ENCODE results near the gene RIMS4.

Gene RIMS4

DNA sequence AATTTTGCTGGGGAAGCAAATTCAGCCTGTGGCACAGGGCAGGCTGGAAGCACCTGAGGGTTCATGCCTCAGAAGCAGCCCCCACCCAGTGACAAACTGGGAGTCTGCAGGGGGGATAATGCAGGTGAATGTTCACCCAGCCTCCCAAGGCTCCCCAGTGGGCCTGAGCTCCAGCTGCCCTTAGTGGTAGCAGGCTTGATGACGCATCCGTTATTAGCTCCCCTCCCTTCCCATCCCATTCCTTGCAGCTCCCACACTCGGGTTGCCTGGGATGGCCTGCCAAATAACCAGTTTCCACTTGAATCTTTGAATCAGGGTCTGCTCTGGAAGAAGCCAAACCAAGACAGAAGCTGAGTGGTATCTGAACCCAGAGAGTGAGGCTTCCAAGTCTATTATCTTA, 48.9 kb downstream of the RIMS4 start:
- H3K27me3 ChIP-seq (replicated peaks; ENCODE audit: insufficient read depth, low read length), result peaks cover 66% of the 10 kb centered on the region
- H3K9ac ChIP-seq (ENCODE audit: low read length), result no peak overlapping the region
- no peak overlapping the region for H3K27ac ChIP-seq (ENCODE audit: low read length)
- no peaks in the 10 kb centered on the region for H3K9me3 ChIP-seq (replicated peaks; ENCODE audit: insufficient read depth, low read length)
- H2AFZ ChIP-seq (ENCODE audit: low read length), result no peak overlapping the region
- no peak overlapping the region for H3K4me2 ChIP-seq (ENCODE audit: low read depth, low read length)
- no peaks in the 10 kb centered on the region for H3K4me1 ChIP-seq (ENCODE audit: low read length)
- H4K20me1 ChIP-seq (ENCODE audit: insufficient read depth, low read length), result no peaks in the 10 kb centered on the region
- no peak overlapping the region for H3K4me3 ChIP-seq (ENCODE audit: low read length)
- TF ChIP-seq EZH2phosphoT487 (IDR thresholded peaks at IDR 0.05; ENCODE audit: low read length), result no peak
- TF ChIP-seq, protein P1, sequence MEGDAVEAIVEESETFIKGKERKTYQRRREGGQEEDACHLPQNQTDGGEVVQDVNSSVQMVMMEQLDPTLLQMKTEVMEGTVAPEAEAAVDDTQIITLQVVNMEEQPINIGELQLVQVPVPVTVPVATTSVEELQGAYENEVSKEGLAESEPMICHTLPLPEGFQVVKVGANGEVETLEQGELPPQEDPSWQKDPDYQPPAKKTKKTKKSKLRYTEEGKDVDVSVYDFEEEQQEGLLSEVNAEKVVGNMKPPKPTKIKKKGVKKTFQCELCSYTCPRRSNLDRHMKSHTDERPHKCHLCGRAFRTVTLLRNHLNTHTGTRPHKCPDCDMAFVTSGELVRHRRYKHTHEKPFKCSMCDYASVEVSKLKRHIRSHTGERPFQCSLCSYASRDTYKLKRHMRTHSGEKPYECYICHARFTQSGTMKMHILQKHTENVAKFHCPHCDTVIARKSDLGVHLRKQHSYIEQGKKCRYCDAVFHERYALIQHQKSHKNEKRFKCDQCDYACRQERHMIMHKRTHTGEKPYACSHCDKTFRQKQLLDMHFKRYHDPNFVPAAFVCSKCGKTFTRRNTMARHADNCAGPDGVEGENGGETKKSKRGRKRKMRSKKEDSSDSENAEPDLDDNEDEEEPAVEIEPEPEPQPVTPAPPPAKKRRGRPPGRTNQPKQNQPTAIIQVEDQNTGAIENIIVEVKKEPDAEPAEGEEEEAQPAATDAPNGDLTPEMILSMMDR (IDR thresholded peaks at IDR 0.05; ENCODE audit: low read length), result no peak
- H3K79me2 ChIP-seq (ENCODE audit: low read length), result no peaks in the 10 kb centered on the region
- no peaks in the 10 kb centered on the region for H3F3A ChIP-seq (ENCODE audit: insufficient read depth, low read length)
- H3K9me2 ChIP-seq (replicated peaks; ENCODE audit: insufficient read depth, low read length), result no peaks in the 10 kb centered on the region
- no peaks in the 10 kb centered on the region for H3K36me3 ChIP-seq (replicated peaks; ENCODE audit: insufficient read depth, low read length)
- DNase-seq, result no peak

- TF ChIP-seq EZH2phosphoT487 (IDR thresholded peaks at IDR 0.05; ENCODE audit: low read length) (no peak), EZH2 (optimal IDR thresholded peaks at IDR 0.05; ENCODE audit: low read depth, low read length) (no peak)
- TF ChIP-seq, protein P1 (IDR thresholded peaks at IDR 0.05; ENCODE audit: low read length), result no peak
- DNase-seq, result no peak
- no peaks in the 10 kb centered on the region for H3K9me3 ChIP-seq (replicated peaks; ENCODE audit: insufficient read depth, low read length)
- no peak overlapping the region for H3K4me2 ChIP-seq (ENCODE audit: low read depth, low read length)
- no peaks in the 10 kb centered on the region for H3K79me2 ChIP-seq (ENCODE audit: low read length)
- no peak overlapping the region for H3K4me3 ChIP-seq (ENCODE audit: low read length)
- H3F3A ChIP-seq (ENCODE audit: insufficient read depth, low read length), result no peaks in the 10 kb centered on the region
- no peaks in the 10 kb centered on the region for H3K4me1 ChIP-seq (ENCODE audit: low read length)
- H2AFZ ChIP-seq (ENCODE audit: low read length), result no peak overlapping the region
- no peak overlapping the region for H3K9ac ChIP-seq (ENCODE audit: low read length)
- no peaks in the 10 kb centered on the region for H3K36me3 ChIP-seq (replicated peaks; ENCODE audit: insufficient read depth, low read length)
- H3K27ac ChIP-seq (ENCODE audit: low read length), result no peak overlapping the region
- no peaks in the 10 kb centered on the region for H4K20me1 ChIP-seq (ENCODE audit: insufficient read depth, low read length)
- peaks cover 67% of the 10 kb centered on the region for H3K27me3 ChIP-seq (replicated peaks; ENCODE audit: insufficient read depth, low read length)
- no peaks in the 10 kb centered on the region for H3K9me2 ChIP-seq (replicated peaks; ENCODE audit: insufficient read depth, low read length)
These were observed 50.8 kb downstream of the RIMS4 start for GRCh38 chr20:44759595-44759994.

- Histone ChIP-seq H3K9me3 (replicated peaks; ENCODE audit: insufficient read depth, low read length) (no peaks in the 10 kb centered on the region), H3K4me3 (ENCODE audit: low read length) (no peak overlapping the region), H3K4me2 (ENCODE audit: low read depth, low read length) (no peak overlapping the region), H3K36me3 (replicated peaks; ENCODE audit: insufficient read depth, low read length) (no peaks in the 10 kb centered on the region), H3K9ac (ENCODE audit: low read length) (no peak overlapping the region), H4K20me1 (ENCODE audit: insufficient read depth, low read length) (no peaks in the 10 kb centered on the region), H2AFZ (ENCODE audit: low read length) (no peak overlapping the region), H3F3A (ENCODE audit: insufficient read depth, low read length) (no peaks in the 10 kb centered on the region), H3K27me3 (replicated peaks; ENCODE audit: insufficient read depth, low read length) (peaks cover 71% of the 10 kb centered on the region), H3K27ac (ENCODE audit: low read length) (no peak overlapping the region), H3K4me1 (ENCODE audit: low read length) (no peaks in the 10 kb centered on the region), H3K9me2 (replicated peaks; ENCODE audit: insufficient read depth, low read length) (no peaks in the 10 kb centered on the region), H3K79me2 (ENCODE audit: low read length) (no peaks in the 10 kb centered on the region)
- DNase-seq, result no peak
- TF ChIP-seq, protein P1 (IDR thresholded peaks at IDR 0.05; ENCODE audit: low read length), result no peak
- no peak for TF ChIP-seq EZH2 (optimal IDR thresholded peaks at IDR 0.05; ENCODE audit: low read depth, low read length)
- TF ChIP-seq EZH2phosphoT487 (IDR thresholded peaks at IDR 0.05; ENCODE audit: low read length), result no peak
These were observed 51.9 kb downstream of the RIMS4 start for GRCh38 chr20:44758247-44759101.

Measured in MM.1S (cell line).